T-cell (primary cell): ENCODE results near the gene CROCC. TPM values are rescaled to one million over a fixed set of nuclear protein-coding genes. Genes with fewer than 3 reads are reported as not detected.
"Not testable (repeated sequence)": the region's sequence is repeated elsewhere in the genome, so short reads cannot be mapped to it uniquely, and the experiment has no call there.

Experiments used
- ATAC-seq, 4 experiments: fragments of 200-7000 bp in 3 of 4; fragments of 150-1000 bp in 1 of 4; cut with Tn5 transposase; replicated peaks in 1 of 4; 1 replicate in 3 of 4; 2 replicates in 1 of 4; pipeline ENCODE4 v1.10.0; 2021; ENCODE audit warnings: moderate library complexity in 3 of 4, mild to moderate bottlenecking in 2 of 4, moderate number of reproducible peaks in 1 of 4
- CTCF ChIA-PET, 2 donors: fragments of 300-600 bp; sonication (Branson Sonifier 250); formaldehyde crosslinking; loops; one replicate each; lab custom pipeline; 2022; ENCODE audit warnings: antibody characterized with exemption in 2 of 2; lab: Charles Lee
- POLR2A ChIA-PET, 2 donors: fragments of 300-600 bp; sonication (Branson Sonifier 250); formaldehyde crosslinking; loops; one replicate each; lab custom pipeline; 2022; ENCODE audit warnings: antibody characterized with exemption in 2 of 2; lab: Charles Lee
- DNase-seq, 35 experiments: peaks; one replicate each; pipeline versions ENCODE4 v3.0.0 to v3.0.0-alpha.2; 2013 to 2023
- H3K27ac ChIP-seq: one replicate; pipeline ENCODE4 v1.5.1; 2013; ENCODE audit warnings: low read length
- H3K27me3 ChIP-seq, 2 experiments: replicated peaks in 1 of 2; 1 replicate in 1 of 2; 2 replicates in 1 of 2; pipeline versions ENCODE4 v1.6.1 to v1.7.0; 2013; ENCODE audit warnings: low read length in 1 of 2, mixed read lengths in 1 of 2; ENCODE audit not compliant: control insufficient read depth in 2 of 2, insufficient read depth in 2 of 2; ENCODE audit errors: extremely low read depth in 1 of 2
- H3K36me3 ChIP-seq, 2 donors: 1 replicate in 1 of 2; 2 replicates in 1 of 2; pipeline versions ENCODE4 v1.6.1 to v1.7.0; 2013; ENCODE audit warnings: low read length in 1 of 2; ENCODE audit not compliant: control insufficient read depth in 2 of 2, insufficient read depth in 1 of 2; ENCODE audit errors: extremely low read depth in 1 of 2
- H3K4me1 ChIP-seq, 2 experiments: 1 replicate in 1 of 2; 2 replicates in 1 of 2; pipeline versions ENCODE4 v1.6.1 to v1.7.0; 2013; ENCODE audit warnings: low read length in 2 of 2, mixed read lengths in 1 of 2; ENCODE audit not compliant: insufficient read depth in 2 of 2, control insufficient read depth in 1 of 2; ENCODE audit errors: extremely low read depth in 1 of 2
- H3K4me3 ChIP-seq, 2 donors: 1 replicate in 1 of 2; 2 replicates in 1 of 2; pipeline versions ENCODE4 v1.5.1 to v1.7.0; 2013; ENCODE audit warnings: mild to moderate bottlenecking in 2 of 2, low read length in 1 of 2, moderate library complexity in 1 of 2; ENCODE audit not compliant: control insufficient read depth in 1 of 2; ENCODE audit errors: extremely low read depth in 1 of 2
- H3K9me3 ChIP-seq: 2 replicates; pipeline ENCODE4 v1.7.0; 2013
- H3K27ac Mint-ChIP-seq, 2 donors: one replicate each; pipeline ENCODE4 v1.8.0; 2020 to 2021; ENCODE audit warnings: mild to moderate bottlenecking in 2 of 2, mixed read lengths in 2 of 2
- H3K27me3 Mint-ChIP-seq, 2 donors: one replicate each; pipeline ENCODE4 v1.8.0; 2021 to 2022; ENCODE audit warnings: mixed read lengths in 2 of 2
- H3K36me3 Mint-ChIP-seq: one replicate; pipeline ENCODE4 v1.8.0; 2021; ENCODE audit warnings: mixed read lengths
- H3K4me1 Mint-ChIP-seq, 3 donors: one replicate each; pipeline ENCODE4 v1.8.0; 2020 to 2022; ENCODE audit warnings: mixed read lengths in 3 of 3, mild to moderate bottlenecking in 1 of 3
- H3K4me3 Mint-ChIP-seq, 3 donors: one replicate each; pipeline ENCODE4 v1.8.0; 2020 to 2022; ENCODE audit warnings: mild to moderate bottlenecking in 3 of 3, mixed read lengths in 3 of 3, moderate library complexity in 3 of 3
- H3K9me3 Mint-ChIP-seq, 3 donors: one replicate each; pipeline ENCODE4 v1.8.0; 2020 to 2022; ENCODE audit warnings: mixed read lengths in 3 of 3
- WGBS: methylation state at CpG from one replicate; pipeline ENCODE4 v1.1.5; 2013; ENCODE audit warnings: missing lambda C conversion rate; ENCODE audit not compliant: insufficient coverage; 5-methylcytosine and 5-hydroxymethylcytosine counted together
- total RNA-seq, 35 experiments: library from RNA in 6 of 35; stranded (reverse) in 6 of 35; fragments of 120-200 nt in 1 of 35; gene quantifications; one replicate each; pipeline versions ENCODE4 v1.2.1 to v1.2.4 and lab custom pipeline; 2013 to 2026

CROCC gene
- total RNA-seq, 5 donors from 2014 or later (not counting 1 experiment from before 2014, with no cell fraction given), result 59.3 to 104 (median 86.4) TPM

DNA sequence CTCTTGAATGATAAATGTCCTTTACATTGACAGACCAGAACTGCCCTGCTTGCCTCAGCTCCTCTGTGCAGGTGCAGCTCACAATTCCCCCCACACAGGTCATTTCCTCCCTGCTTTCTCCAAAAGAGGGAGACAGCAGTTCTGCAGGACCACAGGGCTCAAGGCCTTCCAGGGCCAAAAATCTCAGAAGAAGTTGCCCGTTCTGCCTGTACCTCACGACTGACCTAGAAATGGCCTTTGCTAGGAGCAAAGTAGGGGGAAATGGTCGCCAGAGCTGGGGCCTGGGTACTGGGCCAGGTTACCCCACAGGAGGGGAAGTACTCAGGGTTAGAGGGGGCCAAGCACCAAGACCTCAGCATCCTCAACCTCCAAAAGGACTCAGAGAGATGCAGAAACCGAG is 14.9 kb upstream of the CROCC start:
- H3K27me3 ChIP-seq, result peaks cover 0 to 3% of the 10 kb centered on the region in 2 experiments
- 97% methylated on average over 3 of the region's 4 CpGs for WGBS
- H3K4me1 ChIP-seq, result peaks cover 17 to 26% of the 10 kb centered on the region in 2 experiments
- no peak overlapping the region for H3K4me3 Mint-ChIP-seq
- no peaks in the 10 kb centered on the region for H3K27me3 Mint-ChIP-seq
- H3K27ac Mint-ChIP-seq, result no peak overlapping the region
- peaks cover 0 to 2% of the 10 kb centered on the region in 2 donors for H3K36me3 ChIP-seq
- ATAC-seq (no peak), DNase-seq (no peak)
- no peak overlapping the region for H3K4me3 ChIP-seq
- peaks cover 0 to 6% (median 0%) of the 10 kb centered on the region in 3 donors for H3K9me3 Mint-ChIP-seq
- peak overlapping the region; percentile 94 for H3K27ac ChIP-seq
- no peaks in the 10 kb centered on the region for H3K9me3 ChIP-seq
- CTCF ChIA-PET, result no interaction called here
- peaks cover 20 to 36% (median 33%) of the 10 kb centered on the region in 3 donors for H3K4me1 Mint-ChIP-seq
- POLR2A ChIA-PET, result no interaction called here
- peaks cover 6% of the 10 kb centered on the region for H3K36me3 Mint-ChIP-seq

DNA sequence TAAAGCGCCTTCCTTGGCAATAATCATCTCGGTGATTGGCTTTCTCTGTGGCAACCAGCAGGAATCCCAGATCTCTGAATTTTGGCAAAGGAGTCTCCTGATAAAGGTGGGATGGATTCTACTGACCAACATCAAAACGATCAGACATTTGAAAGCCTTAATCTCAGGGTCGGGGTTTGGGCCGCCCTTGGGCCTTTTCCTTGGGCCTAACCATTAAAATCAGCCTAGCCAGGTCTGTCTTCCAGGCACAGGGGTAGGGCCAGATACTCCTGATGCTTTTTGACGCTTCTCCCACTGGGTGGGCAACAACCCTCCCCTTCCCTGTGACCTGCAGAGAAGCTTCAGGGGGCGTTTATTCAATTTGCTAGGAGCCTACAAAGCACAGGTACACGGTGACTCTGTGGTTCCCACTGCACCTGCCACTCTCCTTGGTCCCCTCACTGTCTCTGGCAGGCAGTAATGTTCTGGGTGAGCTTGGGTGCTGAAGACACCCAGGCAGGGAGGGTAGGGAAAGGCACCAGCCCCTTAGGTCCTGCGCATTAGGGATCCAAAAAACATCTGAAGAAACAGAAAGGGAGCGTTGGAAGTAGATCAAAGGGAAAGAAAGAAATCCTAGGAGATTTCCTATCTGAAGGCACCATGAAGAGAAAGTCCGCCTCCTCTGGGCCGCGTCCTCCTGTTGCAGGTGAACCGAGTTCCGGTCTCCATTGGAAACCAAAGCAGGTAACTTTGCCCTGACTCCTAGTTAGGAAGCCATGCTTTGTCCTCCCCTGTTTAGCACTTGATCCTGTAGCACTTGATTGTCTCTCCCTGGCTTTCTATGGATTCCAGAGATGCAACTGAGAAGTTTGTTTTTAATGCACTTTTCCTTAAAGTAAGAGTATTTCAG is 13.6 kb upstream of the CROCC start:
- CTCF ChIA-PET, result interaction anchor here in 1 of 2 donors (0.7 kb wide), 1 partner anchor 508 kb away, joined by 7 read pairs; no protein-coding TSS in a partner anchor
- Histone ChIP-seq H3K9me3 (no peaks in the 10 kb centered on the region), H3K4me3 (no peak overlapping the region), H3K27ac (no peak overlapping the region), H3K27me3 (peaks cover 0 to 5% of the 10 kb centered on the region in 2 experiments), H3K36me3 (peaks cover 0 to 2% of the 10 kb centered on the region in 2 donors), H3K4me1 (peaks cover 21 to 35% of the 10 kb centered on the region in 2 experiments)
- 92% methylated on average over 13 of the region's 15 CpGs for WGBS
- Mint-ChIP-seq H3K4me3 (no peak overlapping the region), H3K27me3 (no peaks in the 10 kb centered on the region), H3K9me3 (peaks cover 0 to 6% (median 0%) of the 10 kb centered on the region in 3 donors), H3K4me1 (peaks cover 32 to 36% (median 34%) of the 10 kb centered on the region in 3 donors), H3K36me3 (peaks cover 6% of the 10 kb centered on the region), H3K27ac (peak overlapping the region; percentile 47 to 68)
- POLR2A ChIA-PET, result interaction anchor here in 1 of 2 donors (0.6 kb wide), 1 partner anchor 1268 kb away, joined by 3 read pairs; no protein-coding TSS in a partner anchor
- ATAC-seq (no peak), DNase-seq (no peak)

DNA sequence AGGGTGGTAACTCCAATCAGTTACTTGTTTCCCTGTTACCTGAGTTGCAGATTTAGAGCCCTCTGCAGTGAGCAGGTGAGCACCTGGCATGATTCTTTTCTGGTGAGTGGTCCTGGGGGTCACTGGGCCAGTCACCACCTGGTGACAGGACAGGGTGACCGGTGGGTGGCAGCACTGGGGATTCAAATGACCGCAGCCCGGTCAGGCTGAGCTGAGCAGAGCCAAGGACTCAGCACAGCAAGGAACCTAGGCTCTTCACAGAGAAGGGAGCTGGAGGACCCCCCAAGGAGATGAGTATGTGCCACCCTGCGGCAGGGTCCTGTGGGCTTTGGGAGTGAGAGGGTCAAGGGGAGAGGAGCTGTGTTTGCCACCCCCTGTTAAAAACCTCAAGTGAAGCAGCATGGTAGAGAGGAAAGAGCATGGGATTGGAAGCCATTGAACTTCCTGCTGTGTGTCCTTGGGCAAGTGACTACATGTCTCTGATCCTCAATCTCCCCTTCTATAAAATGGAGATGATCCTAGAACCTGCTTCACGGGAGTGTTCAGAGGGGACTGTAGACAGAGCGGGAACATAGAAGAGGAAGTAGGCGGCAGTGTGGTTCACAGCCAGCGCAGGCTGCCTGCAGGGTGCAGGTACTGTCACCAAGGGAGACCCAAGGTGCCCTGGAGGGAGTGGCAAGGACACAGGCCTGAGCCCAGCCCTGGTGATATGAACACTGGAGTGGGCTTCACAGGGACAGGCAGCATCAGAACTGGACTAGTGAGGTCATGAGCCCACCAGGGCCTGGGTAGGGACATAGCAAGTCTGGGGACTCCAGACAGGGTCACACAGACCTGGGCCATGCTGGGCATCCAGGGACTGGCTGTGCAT is 9.6 kb upstream of the CROCC start:
- H3K27me3 Mint-ChIP-seq, H3K9me3 Mint-ChIP-seq, CTCF ChIA-PET, H3K36me3 Mint-ChIP-seq, H3K9me3 ChIP-seq, H3K27ac ChIP-seq, H3K36me3 ChIP-seq, H3K27me3 ChIP-seq, H3K4me3 ChIP-seq, ATAC-seq, DNase-seq, POLR2A ChIA-PET: not testable (repeated sequence)
- Mint-ChIP-seq H3K27ac (peak overlapping the region; percentile 55 to 89), H3K4me3 (peak overlapping the region; percentile 34 to 58 (median 56)), H3K4me1 (peaks cover 48 to 59% (median 53%) of the 10 kb centered on the region in 3 donors)
- peaks cover 15 to 29% of the 10 kb centered on the region in 2 experiments for H3K4me1 ChIP-seq
- 71% methylated on average over 8 of the region's 8 CpGs for WGBS

DNA sequence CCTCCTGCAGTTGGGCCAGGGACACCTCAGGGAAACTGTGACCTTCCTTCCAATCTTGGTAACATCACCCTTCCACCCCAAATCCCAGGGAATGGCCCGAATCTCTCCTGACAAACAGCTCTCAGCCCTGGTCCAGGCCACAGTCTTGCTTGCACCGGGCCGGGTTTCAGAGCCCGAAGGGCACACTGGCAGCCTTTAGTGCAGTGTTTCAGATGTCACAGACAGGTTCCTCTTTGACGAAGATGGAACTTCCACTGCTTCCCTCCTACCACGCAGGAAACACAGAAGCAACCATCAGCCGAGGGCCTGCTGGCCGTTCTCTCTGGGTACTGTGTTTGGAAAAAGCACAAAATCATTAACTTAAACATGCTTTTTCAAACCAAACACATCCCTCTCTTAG is 9.0 kb upstream of the CROCC start:
- H3K27me3 Mint-ChIP-seq, H3K4me3 ChIP-seq, CTCF ChIA-PET, H3K36me3 Mint-ChIP-seq, H3K36me3 ChIP-seq, ATAC-seq, H3K27me3 ChIP-seq, POLR2A ChIA-PET, DNase-seq, H3K27ac ChIP-seq, H3K9me3 ChIP-seq, H3K9me3 Mint-ChIP-seq: not testable (repeated sequence)
- Mint-ChIP-seq H3K27ac (peak overlapping the region; percentile 85 to 89), H3K4me1 (peaks cover 41 to 59% (median 47%) of the 10 kb centered on the region in 3 donors), H3K4me3 (peak overlapping the region; percentile 77 to 90 (median 84))
- 76% methylated on average over 5 of the region's 8 CpGs for WGBS
- peaks cover 15 to 29% of the 10 kb centered on the region in 2 experiments for H3K4me1 ChIP-seq

DNA sequence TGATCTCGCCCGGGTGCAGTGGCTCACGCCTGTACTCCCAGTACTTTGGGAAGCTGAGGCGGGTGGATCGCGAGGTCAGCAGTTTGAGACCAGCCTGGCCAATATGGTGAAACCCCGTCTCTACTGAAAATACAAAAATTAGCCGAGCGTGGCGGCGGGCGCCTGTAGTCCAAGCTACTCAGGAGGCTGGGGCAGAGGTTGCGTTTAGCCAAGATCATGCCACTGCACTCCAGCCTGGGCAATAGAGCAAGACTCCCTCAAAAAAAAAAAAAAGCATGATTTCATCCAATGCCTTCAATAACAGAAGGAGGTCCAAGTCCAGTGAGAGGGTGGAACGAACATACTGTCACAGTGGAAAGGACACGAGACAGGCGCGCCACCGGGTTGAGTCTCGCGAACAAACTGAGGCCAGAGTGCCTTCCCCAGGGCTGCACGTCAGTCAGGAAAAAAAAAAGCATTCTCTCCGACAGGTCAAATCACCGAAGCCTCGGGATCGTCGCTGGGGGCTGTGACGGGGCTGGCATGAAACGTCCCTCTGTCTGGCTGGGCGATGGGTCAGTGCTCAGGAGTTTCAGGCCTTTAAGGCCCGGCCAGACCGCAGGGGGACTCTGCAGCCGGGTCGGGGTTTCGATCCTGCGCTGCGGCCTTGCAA is 8.4 kb upstream of the CROCC start:
- CTCF ChIA-PET, result no interaction called here
- Histone ChIP-seq H3K36me3 (no peaks in the 10 kb centered on the region), H3K27me3 (peaks cover 0 to 5% of the 10 kb centered on the region in 2 experiments), H3K27ac (peak overlapping the region; percentile 58), H3K4me1 (peaks cover 15 to 29% of the 10 kb centered on the region in 2 experiments), H3K9me3 (no peaks in the 10 kb centered on the region), H3K4me3 (peak overlapping the region; percentile 59 to 65)
- Mint-ChIP-seq H3K9me3 (no peaks in the 10 kb centered on the region), H3K4me3 (peak overlapping the region; percentile 77 to 90 (median 84)), H3K27ac (peak overlapping the region; percentile 85 to 89), H3K4me1 (peaks cover 41 to 59% (median 47%) of the 10 kb centered on the region in 3 donors), H3K27me3 (no peaks in the 10 kb centered on the region), H3K36me3 (no peaks in the 10 kb centered on the region)
- POLR2A ChIA-PET, result no interaction called here
- WGBS, result 55% methylated on average over 36 of the region's 36 CpGs
- ATAC-seq, result no peak
- DNase-seq, result no peak
